ENCODE data around the gene STAT4. TPM values are rescaled to one million over a fixed set of nuclear protein-coding genes. Genes with fewer than 3 reads are reported as not detected.

The STAT4 gene
- total RNA-seq, 4 donors from 2014 or later = 1.0 to 6.6 (median 4.4) TPM

DNA sequence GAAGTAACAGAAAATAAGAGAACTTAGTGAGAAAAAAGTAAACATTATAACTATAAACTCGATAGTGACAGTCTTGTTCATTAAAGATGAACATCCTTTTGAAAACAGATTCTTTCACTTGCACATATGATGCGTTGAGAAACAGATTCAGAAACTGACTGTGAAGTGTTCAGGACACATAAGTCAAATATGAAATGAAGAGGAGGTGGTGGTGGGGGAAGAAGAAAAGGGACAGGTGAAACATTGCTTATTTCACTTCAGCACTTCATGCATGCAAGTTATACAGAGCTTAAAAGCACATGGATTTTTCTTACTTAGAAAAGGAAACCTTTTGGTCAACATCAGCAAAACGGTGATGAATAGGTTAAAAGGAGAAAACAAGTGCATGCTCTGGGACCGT, 42.5 kb downstream of the STAT4 start:
- no peak overlapping the region for H3K27ac ChIP-seq
- 60 to 63% methylated on average over 4 of the region's 4 CpGs for WGBS, 2 donors
- TF ChIP-seq, protein P1, sequence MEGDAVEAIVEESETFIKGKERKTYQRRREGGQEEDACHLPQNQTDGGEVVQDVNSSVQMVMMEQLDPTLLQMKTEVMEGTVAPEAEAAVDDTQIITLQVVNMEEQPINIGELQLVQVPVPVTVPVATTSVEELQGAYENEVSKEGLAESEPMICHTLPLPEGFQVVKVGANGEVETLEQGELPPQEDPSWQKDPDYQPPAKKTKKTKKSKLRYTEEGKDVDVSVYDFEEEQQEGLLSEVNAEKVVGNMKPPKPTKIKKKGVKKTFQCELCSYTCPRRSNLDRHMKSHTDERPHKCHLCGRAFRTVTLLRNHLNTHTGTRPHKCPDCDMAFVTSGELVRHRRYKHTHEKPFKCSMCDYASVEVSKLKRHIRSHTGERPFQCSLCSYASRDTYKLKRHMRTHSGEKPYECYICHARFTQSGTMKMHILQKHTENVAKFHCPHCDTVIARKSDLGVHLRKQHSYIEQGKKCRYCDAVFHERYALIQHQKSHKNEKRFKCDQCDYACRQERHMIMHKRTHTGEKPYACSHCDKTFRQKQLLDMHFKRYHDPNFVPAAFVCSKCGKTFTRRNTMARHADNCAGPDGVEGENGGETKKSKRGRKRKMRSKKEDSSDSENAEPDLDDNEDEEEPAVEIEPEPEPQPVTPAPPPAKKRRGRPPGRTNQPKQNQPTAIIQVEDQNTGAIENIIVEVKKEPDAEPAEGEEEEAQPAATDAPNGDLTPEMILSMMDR (IDR thresholded peaks at IDR 0.05) = no peak
- TF ChIP-seq POLR2A (IDR thresholded peaks at IDR 0.05) = no peak
- no peaks in the 10 kb centered on the region for H3K9me3 ChIP-seq
- intact Hi-C loops (cut with DNase I) = no loop called here
- no peak for DNase-seq
- no peaks in the 10 kb centered on the region for H3K27me3 ChIP-seq
- no peaks in the 10 kb centered on the region for H3K4me1 ChIP-seq
- H3K4me3 ChIP-seq (replicated peaks in 1 of 3) = no peak overlapping the region
- H3K36me3 ChIP-seq = no peaks in the 10 kb centered on the region

DNA sequence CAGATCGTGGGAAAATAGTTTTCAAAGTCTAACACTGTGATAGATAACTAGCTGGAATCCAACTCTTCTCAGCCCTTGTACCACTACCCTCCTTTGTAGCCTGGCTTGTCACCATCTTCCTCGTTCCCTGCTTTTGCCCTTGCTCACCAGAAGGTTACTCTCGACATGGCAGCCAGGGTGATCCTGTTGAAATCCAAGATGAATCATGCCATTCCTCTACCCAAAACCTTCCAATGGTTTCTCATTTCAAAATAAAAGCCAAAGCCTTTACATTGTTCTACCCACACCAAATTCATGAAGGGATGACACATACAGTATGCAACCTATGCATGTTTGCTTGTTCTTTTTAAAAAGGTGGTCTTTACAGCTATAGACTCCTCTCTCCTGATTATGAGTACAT, 45.7 kb downstream of the STAT4 start:
- H3K4me3 ChIP-seq (replicated peaks in 1 of 3) = no peak overlapping the region
- no peaks in the 10 kb centered on the region for H3K27me3 ChIP-seq
- no peak for TF ChIP-seq POLR2A (IDR thresholded peaks at IDR 0.05)
- TF ChIP-seq, protein P1 (IDR thresholded peaks at IDR 0.05) = no peak
- H3K36me3 ChIP-seq = no peaks in the 10 kb centered on the region
- intact Hi-C loops (cut with DNase I) = no loop called here
- no peaks in the 10 kb centered on the region for H3K9me3 ChIP-seq
- WGBS, 2 donors = 85 to 87% methylated on average over 3 of the region's 3 CpGs
- DNase-seq = no peak
- no peaks in the 10 kb centered on the region for H3K4me1 ChIP-seq
- H3K27ac ChIP-seq = no peak overlapping the region

DNA sequence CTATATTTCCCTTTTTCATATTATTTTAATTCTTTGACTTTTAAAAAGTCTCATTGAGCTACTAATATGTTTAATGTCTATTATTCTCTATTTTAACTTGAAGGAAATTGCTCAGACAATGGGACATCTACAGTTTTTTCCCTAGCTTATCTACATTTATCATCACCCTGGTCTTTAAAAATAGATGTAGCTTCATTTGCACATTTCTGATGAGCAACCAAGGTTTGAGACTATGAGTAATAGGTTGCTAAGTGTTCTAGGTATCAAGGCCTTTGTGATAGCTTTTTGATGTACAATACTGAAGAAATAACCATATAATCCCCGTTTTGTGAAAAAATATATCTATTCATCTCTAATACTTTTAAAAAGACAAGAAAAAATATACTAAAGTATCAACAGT, 47.0 kb downstream of the STAT4 start:
- Histone ChIP-seq H3K27me3 (no peaks in the 10 kb centered on the region), H3K27ac (no peak overlapping the region), H3K4me1 (no peaks in the 10 kb centered on the region), H3K36me3 (no peaks in the 10 kb centered on the region), H3K9me3 (no peaks in the 10 kb centered on the region), H3K4me3 (replicated peaks in 1 of 3) (no peak overlapping the region)
- intact Hi-C loops (cut with DNase I) = no loop called here
- TF ChIP-seq, protein P1 (IDR thresholded peaks at IDR 0.05) = no peak
- no peak for TF ChIP-seq POLR2A (IDR thresholded peaks at IDR 0.05)
- DNase-seq = no peak
- WGBS, 2 donors = 87 to 92% methylated on average over 1 of the region's 1 CpG

DNA sequence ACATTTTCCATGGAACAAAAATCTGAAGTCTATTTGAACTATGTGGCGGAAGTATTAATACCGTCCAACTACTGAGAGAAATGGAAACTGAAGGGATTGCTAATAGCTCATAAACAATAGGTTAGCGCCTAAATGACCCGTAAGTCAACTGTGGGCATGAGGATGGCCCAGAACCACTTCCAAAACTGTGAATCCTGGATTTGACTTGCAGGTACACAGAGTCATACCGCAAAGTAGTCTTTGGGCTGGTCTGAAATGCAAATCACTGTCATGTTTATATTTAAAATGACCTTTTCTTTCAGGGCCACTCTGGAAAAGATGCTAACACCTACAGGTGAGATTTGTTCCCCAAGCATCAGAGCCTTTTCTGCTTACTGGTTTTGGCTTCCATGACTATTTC, 50.6 kb downstream of the STAT4 start:
- TF ChIP-seq POLR2A (IDR thresholded peaks at IDR 0.05) = no peak
- TF ChIP-seq, protein P1 (IDR thresholded peaks at IDR 0.05) = no peak
- no peaks in the 10 kb centered on the region for H3K4me1 ChIP-seq
- no peaks in the 10 kb centered on the region for H3K36me3 ChIP-seq
- no peaks in the 10 kb centered on the region for H3K9me3 ChIP-seq
- no peak overlapping the region for H3K4me3 ChIP-seq (replicated peaks in 1 of 3)
- WGBS, 2 donors = 94 to 96% methylated on average over 5 of the region's 5 CpGs
- no peak for DNase-seq
- intact Hi-C loops (cut with DNase I) = no loop called here
- no peak overlapping the region for H3K27ac ChIP-seq
- no peaks in the 10 kb centered on the region for H3K27me3 ChIP-seq

DNA sequence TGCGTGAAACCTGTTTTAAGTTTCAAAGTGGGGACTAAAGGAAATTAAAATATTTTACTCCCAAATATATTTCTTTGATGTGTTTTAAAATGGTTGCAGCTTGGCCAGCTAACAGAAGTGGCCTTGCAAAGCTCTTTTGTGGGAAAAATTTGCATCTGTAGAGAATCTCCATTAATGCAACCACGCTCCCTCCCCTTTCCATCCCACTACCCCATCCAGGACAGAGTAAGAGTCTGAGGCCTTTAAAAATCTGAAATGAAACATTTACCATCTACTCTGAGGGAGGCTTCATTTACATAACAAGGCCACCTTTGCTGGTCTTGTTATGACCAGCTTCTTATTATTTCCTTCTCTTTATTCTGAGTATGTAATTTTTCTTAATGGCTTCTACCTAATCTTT, 63.5 kb downstream of the STAT4 start:
- Histone ChIP-seq H3K4me3 (replicated peaks in 1 of 3) (no peak overlapping the region), H3K4me1 (no peaks in the 10 kb centered on the region), H3K36me3 (no peaks in the 10 kb centered on the region), H3K27ac (no peak overlapping the region), H3K27me3 (no peaks in the 10 kb centered on the region), H3K9me3 (no peaks in the 10 kb centered on the region)
- DNase-seq = no peak
- no peak for TF ChIP-seq POLR2A (IDR thresholded peaks at IDR 0.05)
- TF ChIP-seq, protein P1 (IDR thresholded peaks at IDR 0.05) = no peak
- 96 to 99% methylated on average over 2 of the region's 2 CpGs for WGBS, 2 donors
- intact Hi-C loops (cut with DNase I) = no loop called here

Data from thyroid gland (tissue), 4 donors.